NB4 (cell line): Measurements from ENCODE around the gene KCTD4.

ENCODE experiments used
- CTCF ChIP-seq: IDR thresholded peaks from one replicate; pipeline ENCODE4 v1.5.1; 2012; ENCODE audit warnings: low read depth, low read length
- MYC ChIP-seq: IDR thresholded peaks from 2 replicates; pipeline ENCODE4 v1.6.1; 2011; ENCODE audit warnings: low read depth, low read length
- POLR2A ChIP-seq: IDR thresholded peaks from 2 replicates; pipeline ENCODE4 v1.6.1; 2011; ENCODE audit warnings: mild to moderate bottlenecking; ENCODE audit not compliant: insufficient read length; ENCODE audit errors: extremely low read depth

DNA sequence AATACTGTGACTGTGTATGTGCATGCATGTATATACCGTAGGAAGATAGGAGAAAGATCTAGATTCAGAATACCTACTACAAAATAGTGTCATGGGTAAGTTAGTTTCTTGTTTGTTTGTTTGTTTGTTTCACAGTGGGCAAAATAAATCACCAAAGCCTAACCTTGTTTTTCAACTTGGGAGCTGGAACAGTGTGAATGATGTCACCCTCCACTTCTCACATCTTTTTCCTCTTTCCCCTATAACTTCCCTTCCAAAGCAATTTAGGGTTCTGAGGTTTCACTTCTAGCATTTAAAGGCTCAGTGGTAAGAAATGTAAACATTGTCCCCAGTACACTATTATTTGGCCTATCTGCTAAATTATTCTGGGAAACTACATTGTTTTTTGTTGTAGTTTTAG, 5.4 kb downstream of the KCTD4 start:
- TF ChIP-seq MYC: no peak
- no peak for TF ChIP-seq POLR2A
- TF ChIP-seq CTCF: no peak
